Sigmoid colon (tissue), 7 donors: ENCODE measurements around the gene SLC25A39. TPM values are rescaled to one million over a fixed set of nuclear protein-coding genes. Genes with fewer than 3 reads are reported as not detected.

Experiments
- DNase-seq: peaks from one replicate; pipeline ENCODE4 v3.0.0-alpha.2; 2019
- H3K27ac ChIP-seq, 4 donors: fragments of 200-600 bp; sonication (generic); one replicate each; pipeline ENCODE4 v1.5.1; 2016 to 2019; ENCODE audit warnings: mild to moderate bottlenecking in 1 of 4
- H3K27me3 ChIP-seq, 3 donors: fragments of 200-600 bp; sonication (generic); one replicate each; pipeline ENCODE4 v1.5.1; 2019; ENCODE audit warnings: mild to moderate bottlenecking in 1 of 3
- H3K36me3 ChIP-seq, 4 donors: fragments of 200-600 bp; sonication (generic); one replicate each; pipeline ENCODE4 v1.5.1; 2016 to 2019
- H3K4me1 ChIP-seq, 4 donors: fragments of 200-600 bp; sonication (generic); one replicate each; pipeline ENCODE4 v1.5.1; 2017 to 2019
- H3K4me3 ChIP-seq, 4 donors: fragments of 200-600 bp; sonication (generic); one replicate each; pipeline ENCODE4 v1.5.1; 2017 to 2019; ENCODE audit warnings: mild to moderate bottlenecking in 2 of 4, moderate library complexity in 1 of 4
- H3K9me3 ChIP-seq, 4 donors: fragments of 200-600 bp in 3 of 4; sonication (generic) in 3 of 4; one replicate each; pipeline versions ENCODE4 v1.5.1 to v1.6.1; 2013 to 2019
- EP300 ChIP-seq, 4 donors: sonication (generic); formaldehyde crosslinking; IDR thresholded peaks; one replicate each; pipeline ENCODE4 v1.6.1; 2017; ENCODE audit warnings: antibody characterized with exemption in 4 of 4
- POLR2A ChIP-seq, 2 donors: fragments of 450-650 bp; IDR thresholded peaks; one replicate each; pipeline ENCODE4 v1.6.1; 2016; ENCODE audit warnings: antibody characterized with exemption in 2 of 2, mild to moderate bottlenecking in 2 of 2, moderate library complexity in 2 of 2
- POLR2AphosphoS5 ChIP-seq, 4 donors: sonication (generic); formaldehyde crosslinking; IDR thresholded peaks; one replicate each; pipeline ENCODE4 v1.6.1; 2017; ENCODE audit warnings: antibody characterized with exemption in 4 of 4
- WGBS, 2 donors: extraction: QIAGEN DNeasy Blood & Tissue Kit; methylation state at CpG; one replicate each; pipeline ENCODE4 v1.1.7; 2013; 5-methylcytosine and 5-hydroxymethylcytosine counted together
- intact Hi-C: fragments of 100-400 bp; cut with DNase I; formaldehyde crosslinking; loops from one replicate; pipeline ENCODE4 v1.15.1; 2023
- polyA plus RNA-seq, 3 donors: library from polyadenylated mRNA; stranded (reverse); fragments of 200-250 nt; gene quantifications; one replicate each; pipeline ENCODE4 v1.2.3, GENCODE V29; 2013
- total RNA-seq, 4 donors: library from RNA; depleted of rRNA; stranded (reverse); fragments of >200 nt; gene quantifications; one replicate each; pipeline ENCODE4 v1.1.0, GENCODE V29; 2016
- TF ChIP-seq, protein P1 (sequence below), 4 experiments: fragments of 450-650 bp in 3 of 4; fragments of 200-600 bp in 1 of 4; IDR thresholded peaks; one replicate each; pipeline ENCODE4 v1.5.1; 2016 to 2019; ENCODE audit warnings: antibody characterized with exemption in 4 of 4, mild to moderate bottlenecking in 3 of 4, moderate library complexity in 2 of 4
- donor health status: healthy with polysubstance abuse.
- donor health status: Bipolar disorder and iron deficiency.
- donor health status: healthy.

SLC25A39 gene
- total and polyA plus RNA-seq, 7 donors = 39.0 to 163 (median 51.8) TPM

DNA sequence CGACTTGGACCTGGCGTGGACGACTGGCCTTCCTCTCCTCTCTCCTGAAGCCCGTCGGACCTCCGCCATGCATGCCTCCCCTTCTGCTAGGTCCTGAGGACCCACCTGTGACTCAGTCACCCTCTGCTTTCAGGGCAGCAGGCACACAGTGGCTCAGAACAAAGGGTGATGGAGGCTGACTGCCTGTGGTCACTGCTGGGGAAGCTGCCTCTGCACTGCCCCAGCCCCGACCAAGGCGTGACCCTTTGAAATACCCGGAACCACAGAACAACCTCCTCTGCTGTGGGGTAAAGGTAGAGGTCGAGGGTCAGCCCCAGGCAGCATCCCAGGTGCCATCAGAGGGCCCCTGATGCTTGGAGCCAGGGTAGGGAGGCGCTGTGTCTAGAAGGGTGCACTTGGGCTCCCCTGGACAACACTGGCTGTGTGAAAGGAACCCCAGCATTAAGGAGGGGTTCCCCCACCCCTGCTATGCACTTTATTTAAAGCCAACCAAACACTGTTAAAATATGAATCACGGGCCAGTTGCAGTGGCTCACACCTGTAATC lies 44.2 kb downstream of the SLC25A39 start:
- 75 to 81% methylated on average over 12 of the region's 12 CpGs for WGBS, 2 donors
- H3K27ac ChIP-seq = peak overlapping the region in 1 of 4 donors; percentile 3
- H3K36me3 ChIP-seq = no peaks in the 10 kb centered on the region
- no peaks in the 10 kb centered on the region for H3K9me3 ChIP-seq
- no peak overlapping the region for H3K4me3 ChIP-seq
- intact Hi-C loops = no loop called here
- peaks cover 0 to 10% (median 5%) of the 10 kb centered on the region in 4 donors for H3K4me1 ChIP-seq
- no peak for TF ChIP-seq POLR2A (IDR thresholded peaks at IDR 0.05)
- TF ChIP-seq, protein P1, sequence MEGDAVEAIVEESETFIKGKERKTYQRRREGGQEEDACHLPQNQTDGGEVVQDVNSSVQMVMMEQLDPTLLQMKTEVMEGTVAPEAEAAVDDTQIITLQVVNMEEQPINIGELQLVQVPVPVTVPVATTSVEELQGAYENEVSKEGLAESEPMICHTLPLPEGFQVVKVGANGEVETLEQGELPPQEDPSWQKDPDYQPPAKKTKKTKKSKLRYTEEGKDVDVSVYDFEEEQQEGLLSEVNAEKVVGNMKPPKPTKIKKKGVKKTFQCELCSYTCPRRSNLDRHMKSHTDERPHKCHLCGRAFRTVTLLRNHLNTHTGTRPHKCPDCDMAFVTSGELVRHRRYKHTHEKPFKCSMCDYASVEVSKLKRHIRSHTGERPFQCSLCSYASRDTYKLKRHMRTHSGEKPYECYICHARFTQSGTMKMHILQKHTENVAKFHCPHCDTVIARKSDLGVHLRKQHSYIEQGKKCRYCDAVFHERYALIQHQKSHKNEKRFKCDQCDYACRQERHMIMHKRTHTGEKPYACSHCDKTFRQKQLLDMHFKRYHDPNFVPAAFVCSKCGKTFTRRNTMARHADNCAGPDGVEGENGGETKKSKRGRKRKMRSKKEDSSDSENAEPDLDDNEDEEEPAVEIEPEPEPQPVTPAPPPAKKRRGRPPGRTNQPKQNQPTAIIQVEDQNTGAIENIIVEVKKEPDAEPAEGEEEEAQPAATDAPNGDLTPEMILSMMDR (IDR thresholded peaks at IDR 0.05) = no peak
- no peak for TF ChIP-seq EP300 (IDR thresholded peaks at IDR 0.05)
- no peak for TF ChIP-seq POLR2AphosphoS5 (IDR thresholded peaks at IDR 0.05)
- no peak for DNase-seq
- H3K27me3 ChIP-seq = no peaks in the 10 kb centered on the region

DNA sequence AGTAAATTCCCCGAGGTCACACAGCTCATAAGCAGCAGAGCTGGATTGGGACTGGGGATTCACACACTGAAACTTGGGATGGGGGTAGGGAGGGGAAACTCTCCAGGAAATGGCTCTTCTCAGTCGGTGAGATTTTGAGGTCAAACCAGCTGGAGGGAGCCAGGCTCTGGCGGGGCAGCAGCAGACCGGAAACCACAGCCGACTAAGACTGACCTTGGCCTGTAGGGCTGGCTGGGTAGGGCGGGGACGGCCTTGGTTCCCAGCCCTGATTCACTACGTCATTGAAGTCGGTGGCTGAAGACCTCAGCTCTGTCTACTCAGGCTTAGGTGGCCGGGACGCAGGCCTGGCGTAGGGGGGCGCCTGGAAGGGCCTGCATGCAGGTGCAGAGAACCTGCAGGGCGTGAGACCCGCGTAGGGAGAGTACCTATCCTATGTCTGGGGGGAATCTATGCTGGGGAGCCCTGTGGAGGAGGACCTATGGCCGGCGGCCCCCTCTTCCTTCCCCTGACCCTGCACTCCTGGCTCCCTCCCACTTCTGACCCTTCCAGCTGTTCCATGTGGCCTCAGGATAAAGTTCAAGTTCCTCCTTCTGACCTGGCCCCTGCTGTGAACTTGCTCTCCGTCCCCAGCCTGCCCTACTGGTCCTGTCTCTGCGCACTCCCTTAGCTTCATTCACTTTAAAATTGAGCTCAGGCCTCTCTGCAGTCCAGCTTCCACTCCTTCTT lies 44.8 kb downstream of the SLC25A39 start:
- no peak for TF ChIP-seq POLR2AphosphoS5 (IDR thresholded peaks at IDR 0.05)
- no peak for TF ChIP-seq EP300 (IDR thresholded peaks at IDR 0.05)
- TF ChIP-seq POLR2A (IDR thresholded peaks at IDR 0.05) = no peak
- TF ChIP-seq, protein P1 (IDR thresholded peaks at IDR 0.05) = no peak

DNA sequence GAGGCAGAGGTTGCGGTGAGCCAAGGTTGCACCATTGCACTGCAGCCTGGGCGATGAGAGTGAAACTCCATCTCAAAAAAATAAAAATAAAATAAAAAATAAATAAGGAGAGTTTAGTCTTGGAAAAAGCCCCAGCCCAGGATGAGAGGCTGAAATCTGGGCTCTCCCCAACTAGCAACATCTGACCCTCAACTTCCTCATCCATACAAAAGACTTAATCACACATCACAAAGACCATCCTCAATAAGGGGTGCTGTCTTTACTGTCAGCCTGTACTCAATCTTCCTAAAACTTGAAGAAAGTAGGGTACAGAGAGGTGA lies 45.3 kb downstream of the SLC25A39 start:
- H3K27ac ChIP-seq = no peak overlapping the region
- no peaks in the 10 kb centered on the region for H3K27me3 ChIP-seq
- WGBS, 2 donors = 92 to 94% methylated on average over 2 of the region's 2 CpGs
- intact Hi-C loops = no loop called here
- no peak for DNase-seq
- H3K4me1 ChIP-seq = peaks cover 0 to 10% (median 5%) of the 10 kb centered on the region in 4 donors
- no peak overlapping the region for H3K4me3 ChIP-seq
- no peaks in the 10 kb centered on the region for H3K36me3 ChIP-seq
- TF ChIP-seq POLR2A (IDR thresholded peaks at IDR 0.05) (no peak), EP300 (IDR thresholded peaks at IDR 0.05) (no peak), POLR2AphosphoS5 (IDR thresholded peaks at IDR 0.05) (no peak)
- TF ChIP-seq, protein P1 (IDR thresholded peaks at IDR 0.05) = no peak
- H3K9me3 ChIP-seq = no peaks in the 10 kb centered on the region

More for the DNA sequence above, 44.8 kb downstream of the SLC25A39 start:
- H3K4me1 ChIP-seq = peaks cover 0 to 10% (median 5%) of the 10 kb centered on the region in 4 donors
- peak overlapping the region in 2 of 4 donors; percentile 3 to 25 for H3K27ac ChIP-seq
- no peaks in the 10 kb centered on the region for H3K27me3 ChIP-seq
- WGBS, 2 donors = 35 to 37% methylated on average over 20 of the region's 20 CpGs
- no peaks in the 10 kb centered on the region for H3K9me3 ChIP-seq
- intact Hi-C loops = no loop called here
- no peak overlapping the region for H3K4me3 ChIP-seq
- DNase-seq = peak; percentile 82
- H3K36me3 ChIP-seq = no peaks in the 10 kb centered on the region

DNA sequence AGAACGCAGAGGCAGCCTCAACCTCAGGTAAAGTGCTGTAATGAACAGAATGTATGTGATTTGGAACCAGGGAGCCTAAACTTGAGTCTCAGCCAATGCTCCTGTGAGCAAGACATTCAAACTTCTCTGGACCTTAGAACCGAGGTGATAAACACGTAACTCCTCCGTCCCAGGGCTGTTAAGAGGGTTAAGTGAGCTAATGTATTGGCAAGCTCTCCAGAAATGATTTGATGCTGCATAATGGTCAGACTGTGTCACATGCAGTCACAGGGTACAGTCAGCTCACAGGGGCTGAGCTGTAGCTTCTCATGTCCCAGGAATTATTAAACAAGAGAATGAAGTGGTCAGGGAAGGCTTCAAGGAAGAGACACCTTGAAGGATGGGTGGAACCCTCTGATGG lies 46.6 kb downstream of the SLC25A39 start:
- no peaks in the 10 kb centered on the region for H3K9me3 ChIP-seq
- 57 to 80% methylated on average over 4 of the region's 4 CpGs for WGBS, 2 donors
- TF ChIP-seq POLR2A (IDR thresholded peaks at IDR 0.05) (no peak), POLR2AphosphoS5 (IDR thresholded peaks at IDR 0.05) (no peak), EP300 (IDR thresholded peaks at IDR 0.05) (no peak)
- TF ChIP-seq, protein P1 (IDR thresholded peaks at IDR 0.05) = no peak
- no peaks in the 10 kb centered on the region for H3K36me3 ChIP-seq
- H3K27ac ChIP-seq = no peak overlapping the region
- no peak overlapping the region for H3K4me3 ChIP-seq
- intact Hi-C loops = no loop called here
- H3K27me3 ChIP-seq = peaks cover 0 to 1% (median 0%) of the 10 kb centered on the region in 3 donors
- H3K4me1 ChIP-seq = peaks cover 0 to 10% (median 5%) of the 10 kb centered on the region in 4 donors
- DNase-seq = no peak
